H9 (cell line): Measurements from ENCODE around the gene SLC15A3. TPM values are rescaled to one million over a fixed set of nuclear protein-coding genes. Genes with fewer than 3 reads are reported as not detected.

Experiments
- DNase-seq: peaks from one replicate; pipeline ENCODE4 v3.0.0-alpha.2; 2017
- H2AFZ ChIP-seq: one replicate; pipeline ENCODE4 v1.6.1; 2013; ENCODE audit warnings: mild to moderate bottlenecking, low read length, control low read depth, moderate library complexity
- H2AK5ac ChIP-seq: 2 replicates; pipeline ENCODE4 v1.6.1; 2013; ENCODE audit warnings: low read length, control low read depth, mixed read lengths; ENCODE audit not compliant: insufficient read length
- H2BK120ac ChIP-seq: one replicate; pipeline ENCODE4 v1.6.1; 2013; ENCODE audit warnings: low read depth, mild to moderate bottlenecking, low read length, control low read depth, inconsistent platforms; ENCODE audit not compliant: poor library complexity, severe bottlenecking
- H2BK12ac ChIP-seq: 2 replicates; pipeline ENCODE4 v1.6.1; 2013; ENCODE audit warnings: low read length, control low read depth, mixed read lengths, low read depth; ENCODE audit not compliant: insufficient read length
- H2BK15ac ChIP-seq: 2 replicates; pipeline ENCODE4 v1.6.1; 2013; ENCODE audit warnings: low read depth, low read length, control low read depth
- H2BK20ac ChIP-seq: one replicate; pipeline ENCODE4 v1.6.1; 2013; ENCODE audit warnings: low read depth, mild to moderate bottlenecking, low read length, control low read depth, inconsistent platforms; ENCODE audit not compliant: poor library complexity, severe bottlenecking
- H2BK5ac ChIP-seq: 2 replicates; pipeline ENCODE4 v1.6.1; 2013; ENCODE audit warnings: low read length, control low read depth, mixed read lengths; ENCODE audit not compliant: insufficient read length
- H3K14ac ChIP-seq: 2 replicates; pipeline ENCODE4 v1.6.1; 2013; ENCODE audit warnings: low read length, control low read depth; ENCODE audit not compliant: insufficient read depth
- H3K18ac ChIP-seq: 2 replicates; pipeline ENCODE4 v1.6.1; 2013; ENCODE audit warnings: low read depth, mild to moderate bottlenecking, mixed read lengths, low read length, control low read depth; ENCODE audit not compliant: insufficient read length
- H3K23ac ChIP-seq: 2 replicates; pipeline ENCODE4 v1.6.1; 2013; ENCODE audit warnings: low read length, control low read depth, mixed read lengths, low read depth; ENCODE audit not compliant: insufficient read length
- H3K23me2 ChIP-seq: 2 replicates; pipeline ENCODE4 v1.6.1; 2013; ENCODE audit warnings: low read depth, mild to moderate bottlenecking, mixed read lengths, low read length, control low read depth; ENCODE audit not compliant: insufficient read length, poor library complexity, severe bottlenecking
- H3K27ac ChIP-seq: 2 replicates; pipeline ENCODE4 v1.5.1; 2013; ENCODE audit warnings: low read length, control low read depth, mixed read lengths, low read depth; ENCODE audit not compliant: insufficient read length
- H3K27me3 ChIP-seq: 2 replicates; pipeline ENCODE4 v1.6.1; 2013; ENCODE audit warnings: low read length, control low read depth, inconsistent platforms; ENCODE audit not compliant: insufficient read depth
- H3K4ac ChIP-seq: 2 replicates; pipeline ENCODE4 v1.6.1; 2013; ENCODE audit warnings: low read depth, mild to moderate bottlenecking, control low read depth, inconsistent platforms, low read length, moderate library complexity
- H3K4me1 ChIP-seq: 2 replicates; pipeline ENCODE4 v1.6.1; 2013; ENCODE audit warnings: low read length, control low read depth, inconsistent platforms; ENCODE audit not compliant: insufficient read depth
- H3K4me2 ChIP-seq: 2 replicates; pipeline ENCODE4 v1.6.1; 2013; ENCODE audit warnings: low read length, control low read depth, mixed read lengths; ENCODE audit not compliant: insufficient read length, insufficient read depth
- H3K56ac ChIP-seq: 2 replicates; pipeline ENCODE4 v1.6.1; 2013; ENCODE audit warnings: low read depth, mild to moderate bottlenecking, mixed read lengths, low read length, control low read depth; ENCODE audit not compliant: insufficient read length
- H3K79me1 ChIP-seq: 2 replicates; pipeline ENCODE4 v1.6.1; 2013; ENCODE audit warnings: low read depth, mild to moderate bottlenecking, moderate library complexity, low read length, control low read depth, inconsistent platforms; ENCODE audit not compliant: insufficient read depth, poor library complexity, severe bottlenecking
- H3K79me2 ChIP-seq: 2 replicates; pipeline ENCODE4 v1.6.1; 2013; ENCODE audit warnings: low read length, control low read depth, inconsistent platforms; ENCODE audit not compliant: insufficient read depth
- H3K9ac ChIP-seq: 2 replicates; pipeline ENCODE4 v1.6.1; 2013; ENCODE audit warnings: low read length, control low read depth, mixed read lengths; ENCODE audit not compliant: insufficient read length; ENCODE audit errors: extremely low read depth
- H3K9me3 ChIP-seq: one replicate; pipeline ENCODE4 v1.6.1; 2013; ENCODE audit warnings: low read depth, low read length, inconsistent platforms; ENCODE audit not compliant: control insufficient read depth
- H3T11ph ChIP-seq: one replicate; pipeline ENCODE4 v1.6.1; 2013; ENCODE audit warnings: mild to moderate bottlenecking, low read length, control low read depth, inconsistent platforms
- H4K20me1 ChIP-seq: one replicate; pipeline ENCODE4 v1.6.1; 2013; ENCODE audit not compliant: control insufficient read depth, insufficient read length, insufficient read depth
- H4K5ac ChIP-seq: 2 replicates; pipeline ENCODE4 v1.6.1; 2013; ENCODE audit warnings: low read depth, mild to moderate bottlenecking, mixed read lengths, low read length, control low read depth; ENCODE audit not compliant: insufficient read length
- H4K8ac ChIP-seq: replicated peaks from 2 replicates; pipeline ENCODE4 v1.6.1; 2013; ENCODE audit warnings: low read length, control low read depth, mixed read lengths, low read depth; ENCODE audit not compliant: insufficient read length
- H4K91ac ChIP-seq: 2 replicates; pipeline ENCODE4 v1.6.1; 2013; ENCODE audit warnings: low read depth, mild to moderate bottlenecking, moderate library complexity, mixed read lengths, low read length, control low read depth; ENCODE audit not compliant: insufficient read length
- H3K27ac Mint-ChIP-seq, 3 experiments: 2 replicates in 2 of 3; 3 replicates in 1 of 3; pipeline ENCODE4 v1.8.0; 2020 to 2021; ENCODE audit warnings: mixed read lengths in 3 of 3, mild to moderate bottlenecking in 1 of 3, moderate library complexity in 1 of 3
- H3K27me3 Mint-ChIP-seq: 2 replicates; pipeline ENCODE4 v1.8.0; 2021; ENCODE audit warnings: low read depth, mild to moderate bottlenecking, moderate library complexity, mixed read lengths
- H3K36me3 Mint-ChIP-seq, 3 experiments: 2 replicates in 2 of 3; 3 replicates in 1 of 3; pipeline ENCODE4 v1.8.0; 2020 to 2021; ENCODE audit warnings: low read depth in 3 of 3, mixed read lengths in 3 of 3; ENCODE audit not compliant: insufficient read depth in 1 of 3
- H3K4me1 Mint-ChIP-seq, 2 experiments: 2 replicates each; pipeline ENCODE4 v1.8.0; 2020; ENCODE audit warnings: mixed read lengths in 2 of 2
- H3K4me3 Mint-ChIP-seq, 2 experiments: 2 replicates in 1 of 2; 3 replicates in 1 of 2; pipeline ENCODE4 v1.8.0; 2020 to 2021; ENCODE audit warnings: mild to moderate bottlenecking in 2 of 2, mixed read lengths in 2 of 2, moderate library complexity in 1 of 2
- H3K9me3 Mint-ChIP-seq, 2 experiments: 2 replicates in 1 of 2; 3 replicates in 1 of 2; pipeline ENCODE4 v1.8.0; 2020; ENCODE audit warnings: mild to moderate bottlenecking in 2 of 2, mixed read lengths in 2 of 2, moderate library complexity in 1 of 2
- CTCF ChIP-seq: fragments of 200-600 bp; sonication (generic); conservative IDR thresholded peaks from 3 replicates; pipeline ENCODE4 v1.8.0; 2021; ENCODE audit warnings: antibody characterized with exemption, mild to moderate bottlenecking
- WGBS: extraction: QIAGEN DNeasy Blood & Tissue Kit; methylation state at CpG from one replicate; pipeline ENCODE4 v1.1.7; 2013; ENCODE audit warnings: missing lambda C conversion rate, low lambda C conversion rate, mixed read lengths; ENCODE audit not compliant: insufficient read length; ENCODE audit errors: extremely low coverage; 5-methylcytosine and 5-hydroxymethylcytosine counted together
- total RNA-seq: library from RNA; stranded (reverse); gene quantifications from 2 replicates; pipeline ENCODE4 v1.2.1, GENCODE V29; 2021

The SLC15A3 gene
- total RNA-seq, 1 experiment from 2014 or later = 7.0 TPM

GRCh38 chr11:60948250-60948649 lies 3.7 kb downstream of the SLC15A3 start:
- no peak overlapping the region for H2BK12ac ChIP-seq
- H3K14ac ChIP-seq = no peak overlapping the region
- Mint-ChIP-seq H3K9me3 (no peaks in the 10 kb centered on the region; a peak in 1 of 5 replicates), H3K27me3 (peaks cover 43% of the 10 kb centered on the region), H3K4me3 (no peak overlapping the region), H3K27ac (no peak overlapping the region), H3K36me3 (peaks cover 0 to 9% (median 2%) of the 10 kb centered on the region in 3 experiments; a peak in 5 of 7 replicates), H3K4me1 (peaks cover 38 to 44% of the 10 kb centered on the region in 2 experiments)
- H2BK120ac ChIP-seq = no peak overlapping the region
- no peaks in the 10 kb centered on the region for H3K9me3 ChIP-seq
- no peak for DNase-seq
- no peak overlapping the region for H2AK5ac ChIP-seq
- no peak overlapping the region for H3K18ac ChIP-seq
- H4K8ac ChIP-seq = no peak overlapping the region
- no peak overlapping the region for H4K91ac ChIP-seq
- no peaks in the 10 kb centered on the region for H3K79me2 ChIP-seq
- no peak overlapping the region for H3K27ac ChIP-seq
- H2BK20ac ChIP-seq = no peak overlapping the region
- H3K79me1 ChIP-seq = no peaks in the 10 kb centered on the region
- no peak overlapping the region for H2AFZ ChIP-seq
- no peaks in the 10 kb centered on the region for H3K4me1 ChIP-seq
- H3K23me2 ChIP-seq = peaks cover 15% of the 10 kb centered on the region
- no peak overlapping the region for H4K5ac ChIP-seq
- no peak overlapping the region for H3K56ac ChIP-seq
- H3K23ac ChIP-seq = no peak overlapping the region
- no peak overlapping the region for H3T11ph ChIP-seq
- no peak for TF ChIP-seq CTCF
- H3K4me2 ChIP-seq = no peak overlapping the region
- H4K20me1 ChIP-seq = no peaks in the 10 kb centered on the region
- H2BK15ac ChIP-seq = no peak overlapping the region
- H3K4ac ChIP-seq = no peak overlapping the region
- H3K9ac ChIP-seq = no peak overlapping the region
- no peaks in the 10 kb centered on the region; the same call in 1 of the 2 replicates for H3K27me3 ChIP-seq
- H2BK5ac ChIP-seq = no peak overlapping the region
- WGBS = no CpG with 5 or more reads among the region's 5 CpGs
